ENCODE results near the gene CHAT.

CHAT gene

DNA sequence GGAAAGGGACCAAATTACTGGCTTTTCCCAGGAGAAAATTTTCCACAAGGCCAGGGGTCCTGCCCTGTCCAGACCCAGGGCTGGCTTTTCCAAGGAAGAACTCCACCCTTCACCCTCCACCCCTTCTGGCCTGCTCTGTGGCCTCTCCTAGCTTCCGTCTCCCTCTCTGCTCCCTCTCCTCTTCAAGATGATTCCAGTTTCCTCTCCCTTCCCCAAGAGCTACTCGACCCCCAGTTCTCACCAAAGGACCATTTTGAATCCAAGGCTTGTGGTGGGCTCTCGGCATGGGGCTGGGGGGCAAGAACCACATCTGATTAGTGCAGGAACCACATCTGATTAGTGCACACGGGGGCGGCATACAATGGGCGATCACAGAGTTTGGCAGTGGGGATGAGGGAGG lies 7.7 kb downstream of the CHAT start:
- TF ChIP-seq, protein P1, sequence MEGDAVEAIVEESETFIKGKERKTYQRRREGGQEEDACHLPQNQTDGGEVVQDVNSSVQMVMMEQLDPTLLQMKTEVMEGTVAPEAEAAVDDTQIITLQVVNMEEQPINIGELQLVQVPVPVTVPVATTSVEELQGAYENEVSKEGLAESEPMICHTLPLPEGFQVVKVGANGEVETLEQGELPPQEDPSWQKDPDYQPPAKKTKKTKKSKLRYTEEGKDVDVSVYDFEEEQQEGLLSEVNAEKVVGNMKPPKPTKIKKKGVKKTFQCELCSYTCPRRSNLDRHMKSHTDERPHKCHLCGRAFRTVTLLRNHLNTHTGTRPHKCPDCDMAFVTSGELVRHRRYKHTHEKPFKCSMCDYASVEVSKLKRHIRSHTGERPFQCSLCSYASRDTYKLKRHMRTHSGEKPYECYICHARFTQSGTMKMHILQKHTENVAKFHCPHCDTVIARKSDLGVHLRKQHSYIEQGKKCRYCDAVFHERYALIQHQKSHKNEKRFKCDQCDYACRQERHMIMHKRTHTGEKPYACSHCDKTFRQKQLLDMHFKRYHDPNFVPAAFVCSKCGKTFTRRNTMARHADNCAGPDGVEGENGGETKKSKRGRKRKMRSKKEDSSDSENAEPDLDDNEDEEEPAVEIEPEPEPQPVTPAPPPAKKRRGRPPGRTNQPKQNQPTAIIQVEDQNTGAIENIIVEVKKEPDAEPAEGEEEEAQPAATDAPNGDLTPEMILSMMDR (conservative IDR thresholded peaks at IDR 0.05; ENCODE audit: low read length): no peak
- H3K4me3 ChIP-seq (ENCODE audit: low read length): no peak overlapping the region
- no peak for DNase-seq (ENCODE audit: low read depth)

DNA sequence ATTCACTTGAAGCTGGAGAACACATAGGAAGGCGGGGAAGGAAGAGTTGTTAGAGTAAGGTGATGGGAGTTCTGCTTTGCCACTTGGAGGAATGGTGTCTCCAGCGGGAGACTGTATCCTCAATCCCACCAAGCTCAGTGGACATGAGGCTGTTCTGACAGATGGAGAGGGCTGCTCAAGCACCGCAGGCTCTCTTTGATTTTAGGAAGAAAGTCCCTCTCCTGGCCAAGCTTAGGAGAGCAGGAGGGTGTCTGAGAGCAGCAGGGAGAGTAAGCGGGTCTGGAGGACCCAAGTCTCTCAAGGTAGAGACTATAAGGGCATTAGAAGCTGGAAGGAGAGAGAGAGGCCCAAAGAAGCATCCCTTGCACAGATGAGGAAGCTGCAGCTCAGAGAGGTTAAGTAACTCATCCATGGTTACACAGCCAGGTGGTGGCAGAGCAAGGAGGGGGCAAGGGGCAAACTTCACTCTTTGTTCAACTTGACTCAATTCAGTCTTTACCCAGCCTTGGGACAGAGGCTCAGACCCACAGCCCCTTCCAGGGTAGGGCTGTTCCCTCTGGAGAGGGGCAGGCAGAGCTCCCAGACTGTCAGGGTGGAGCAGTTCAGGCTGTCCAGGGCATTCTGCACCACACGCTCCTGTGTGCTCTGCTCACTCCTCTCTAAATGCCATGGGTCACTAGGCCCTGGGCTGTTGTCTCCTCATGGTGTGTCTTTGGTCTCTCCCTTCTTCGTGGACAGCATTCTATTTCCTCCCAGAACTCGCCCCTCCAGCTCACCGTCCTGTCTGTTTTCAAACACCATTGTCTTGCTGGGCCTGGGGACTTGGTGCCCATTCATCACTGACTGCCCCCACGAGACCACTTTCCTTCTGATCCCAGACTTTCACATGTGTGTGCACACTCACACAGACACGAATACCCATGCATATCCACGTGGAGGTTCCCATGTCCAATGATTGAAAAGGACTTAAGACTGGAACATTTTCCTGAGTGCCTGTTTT lies 8.9 kb downstream of the CHAT start:
- no peak overlapping the region for H3K4me3 ChIP-seq (ENCODE audit: low read length)
- no peak for DNase-seq (ENCODE audit: low read depth)
- TF ChIP-seq, protein P1 (conservative IDR thresholded peaks at IDR 0.05; ENCODE audit: low read length): no peak

DNA sequence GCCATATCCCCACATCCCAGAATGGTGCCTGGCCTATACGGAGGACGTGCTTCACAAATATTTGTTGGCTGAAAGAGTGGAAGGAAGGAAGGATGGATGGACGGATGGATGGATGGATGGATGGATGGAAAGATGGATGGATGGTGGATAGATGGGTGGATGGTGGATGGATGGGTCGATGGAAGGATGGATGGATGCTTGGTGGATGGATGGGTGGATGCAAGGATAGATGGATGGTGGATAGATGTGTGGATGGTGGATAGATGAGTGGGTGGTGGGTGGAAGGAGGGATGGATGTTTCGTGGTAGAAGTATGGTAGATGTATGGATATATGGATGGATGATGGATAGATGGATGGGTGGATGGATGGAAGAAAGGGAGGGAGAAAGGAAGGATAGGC lies 10.8 kb downstream of the CHAT start:
- DNase-seq (ENCODE audit: low read depth): no peak
- TF ChIP-seq, protein P1 (conservative IDR thresholded peaks at IDR 0.05; ENCODE audit: low read length): no peak
- no peak overlapping the region for H3K4me3 ChIP-seq (ENCODE audit: low read length)

DNA sequence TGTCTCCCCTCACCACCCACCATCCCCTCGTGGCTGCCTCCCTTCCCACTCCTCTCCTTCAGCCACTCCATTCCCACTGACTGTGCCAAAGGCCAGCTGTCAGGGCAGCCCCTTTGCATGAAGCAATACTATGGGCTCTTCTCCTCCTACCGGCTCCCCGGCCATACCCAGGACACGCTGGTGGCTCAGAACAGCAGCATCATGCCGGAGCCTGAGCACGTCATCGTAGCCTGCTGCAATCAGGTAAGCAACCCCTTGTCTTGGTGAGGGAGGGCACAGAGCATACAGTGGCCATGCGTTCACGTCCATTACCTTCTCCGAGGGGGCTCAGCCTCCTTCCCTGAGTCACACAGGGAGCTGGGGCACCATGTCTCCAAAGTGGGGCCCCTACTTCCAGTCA lies 11.6 kb downstream of the CHAT start:
- TF ChIP-seq, protein P1 (conservative IDR thresholded peaks at IDR 0.05; ENCODE audit: low read length): no peak
- DNase-seq (ENCODE audit: low read depth): no peak
- no peak overlapping the region for H3K4me3 ChIP-seq (ENCODE audit: low read length)

DNA sequence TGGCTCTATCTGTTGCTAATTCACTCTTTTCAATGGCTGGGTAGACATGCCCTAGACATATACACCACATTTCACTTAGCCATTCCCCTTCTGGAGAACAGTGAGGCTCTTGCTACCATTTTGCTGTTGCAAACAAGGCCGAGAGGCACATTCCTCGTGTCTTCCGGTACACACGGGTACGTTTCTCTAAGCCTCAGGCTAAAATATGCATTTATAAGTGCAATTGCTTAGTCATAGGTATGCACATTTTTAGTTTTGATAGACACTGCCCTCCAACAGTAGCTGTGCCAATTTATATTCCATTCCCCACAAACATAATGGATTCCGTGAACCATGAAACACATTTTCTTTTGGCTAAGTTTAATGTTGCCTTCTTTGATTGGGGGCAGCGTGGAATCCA lies 13.2 kb downstream of the CHAT start:
- TF ChIP-seq, protein P1 (conservative IDR thresholded peaks at IDR 0.05; ENCODE audit: low read length): no peak
- no peak for DNase-seq (ENCODE audit: low read depth)
- H3K4me3 ChIP-seq (ENCODE audit: low read length): no peak overlapping the region

DNA sequence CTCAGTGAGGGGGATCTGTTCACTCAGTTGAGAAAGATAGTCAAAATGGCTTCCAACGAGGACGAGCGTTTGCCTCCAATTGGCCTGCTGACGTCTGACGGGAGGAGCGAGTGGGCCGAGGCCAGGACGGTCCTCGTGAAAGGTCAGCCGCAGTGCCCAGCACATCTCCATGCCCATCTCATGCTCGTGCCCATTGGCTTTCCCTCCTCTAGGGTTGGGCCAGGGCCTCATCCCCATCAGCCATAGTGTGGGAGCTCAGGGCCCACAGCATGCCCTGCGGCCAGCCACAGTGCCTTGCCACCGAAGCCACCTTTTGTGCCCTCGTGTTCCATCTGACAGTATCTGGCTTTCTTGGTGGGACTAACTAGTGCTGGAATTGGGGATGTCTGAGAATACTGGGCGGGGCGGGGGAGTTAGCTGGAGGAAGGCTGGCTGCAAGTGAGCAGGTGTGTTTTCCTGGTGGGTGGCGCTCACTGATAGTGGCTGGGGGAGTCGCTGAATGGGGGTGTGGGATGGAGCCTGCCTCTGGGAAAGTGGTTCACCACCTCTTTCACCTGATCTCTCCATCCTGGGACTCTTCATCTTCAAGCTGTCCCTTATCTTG lies 13.9 kb downstream of the CHAT start:
- no peak overlapping the region for H3K4me3 ChIP-seq (ENCODE audit: low read length)
- TF ChIP-seq, protein P1 (conservative IDR thresholded peaks at IDR 0.05; ENCODE audit: low read length): no peak

DNA sequence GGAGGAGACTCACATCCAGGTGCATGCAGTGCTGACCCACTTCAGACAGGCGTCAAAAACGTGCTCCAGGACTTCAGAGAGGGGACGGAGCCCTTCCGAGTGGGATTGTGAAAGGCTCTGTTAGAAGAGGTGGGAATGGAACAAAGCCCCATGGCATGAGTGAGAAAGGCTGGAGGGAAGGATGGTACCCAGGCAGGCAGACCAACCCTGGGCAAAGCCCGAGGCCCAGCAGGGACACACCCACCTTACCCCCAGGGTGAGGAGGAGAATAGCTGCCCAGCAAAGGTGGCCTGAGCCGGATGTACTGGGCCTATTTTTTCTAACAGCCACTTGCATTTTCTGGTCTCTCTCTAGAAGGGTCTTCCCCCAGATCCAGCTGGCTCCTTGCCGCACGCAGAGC lies 14.8 kb downstream of the CHAT start:
- DNase-seq (ENCODE audit: low read depth): no peak
- TF ChIP-seq, protein P1 (conservative IDR thresholded peaks at IDR 0.05; ENCODE audit: low read length): no peak

More for the DNA sequence above, 13.9 kb downstream of the CHAT start:
- no peak for DNase-seq (ENCODE audit: low read depth)

More for the DNA sequence above, 14.8 kb downstream of the CHAT start:
- no peak overlapping the region for H3K4me3 ChIP-seq (ENCODE audit: low read length)

Measured in AG10803 (cell line).